GM19035 (cell line): ENCODE results near the gene HIGD2A.

Source experiments
- ATAC-seq: cut with Tn5 transposase; IDR thresholded peaks from one replicate; pipeline ENCODE4 v1.9.1; 2021; ENCODE audit not compliant: unreplicated experiment

The HIGD2A gene

DNA sequence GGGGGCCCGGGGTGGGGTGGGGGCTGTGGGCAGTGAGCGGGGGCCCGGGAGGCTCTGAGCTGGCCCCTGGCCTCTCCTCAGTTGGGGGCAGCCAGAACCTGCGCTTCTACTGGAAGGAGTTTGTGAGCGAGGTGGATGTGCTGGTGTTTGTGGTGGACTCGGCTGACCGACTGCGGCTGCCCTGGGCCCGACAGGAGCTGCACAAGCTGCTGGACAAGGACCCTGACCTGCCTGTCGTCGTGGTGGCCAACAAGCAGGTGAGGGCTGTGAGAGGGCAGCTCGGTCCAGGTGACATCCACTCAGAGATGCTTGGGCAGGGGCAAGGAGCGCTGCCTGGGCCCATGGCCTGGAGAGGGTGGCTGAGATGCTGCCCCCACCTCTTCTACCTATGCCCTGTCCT, 19.8 kb upstream of the HIGD2A start:
- no peak for ATAC-seq

GRCh38 chr5:176369934-176370711, 18.4 kb upstream of the HIGD2A start:
- no peak for ATAC-seq

DNA sequence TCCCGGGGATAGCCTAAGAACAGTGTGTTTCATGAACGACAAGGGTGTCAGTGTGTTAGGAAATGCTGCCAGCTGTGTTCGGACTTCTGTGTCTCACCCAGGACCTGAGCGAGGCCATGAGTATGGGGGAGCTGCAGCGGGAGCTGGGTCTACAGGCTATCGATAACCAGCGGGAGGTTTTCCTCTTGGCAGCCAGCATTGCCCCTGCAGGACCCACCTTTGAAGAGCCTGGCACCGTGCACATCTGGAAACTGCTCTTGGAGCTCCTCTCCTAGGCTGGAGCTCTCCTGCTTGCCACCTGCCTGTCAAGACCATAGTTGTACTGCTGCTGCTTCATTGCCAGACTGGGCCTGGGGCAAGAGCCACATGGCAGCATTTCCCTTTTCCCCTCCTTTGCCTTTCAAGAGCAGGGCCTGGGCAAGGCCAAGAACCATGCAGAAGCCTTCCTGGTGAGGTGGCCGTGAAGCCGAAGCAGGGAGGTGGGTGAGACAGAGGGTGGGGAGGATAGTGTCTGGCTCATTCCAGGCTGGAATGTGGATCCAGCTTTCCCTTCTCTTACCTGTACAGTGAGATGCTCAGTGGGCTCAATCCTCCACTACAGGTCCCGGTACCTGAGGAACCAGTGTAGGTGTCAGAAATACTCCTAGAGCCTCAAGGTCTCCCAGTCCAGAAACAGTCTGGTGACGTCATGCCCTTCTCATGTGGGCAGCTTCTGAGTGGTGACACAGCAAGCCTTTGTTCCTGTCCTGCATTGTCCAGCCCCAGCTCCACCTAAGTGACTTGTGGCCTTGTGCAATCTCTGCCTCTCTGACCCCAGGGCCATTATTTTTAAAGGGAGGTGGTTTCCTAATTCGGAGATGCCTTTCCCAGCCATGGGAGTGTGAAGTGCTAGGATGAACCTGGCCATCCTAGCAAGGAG, 16.7 kb upstream of the HIGD2A start:
- ATAC-seq: no peak

- no peak for ATAC-seq
Measured at GRCh38 chr5:176373100-176373818, 15.3 kb upstream of the HIGD2A start.

GRCh38 chr5:176379881-176380280, 8.7 kb upstream of the HIGD2A start:
- no peak for ATAC-seq

DNA sequence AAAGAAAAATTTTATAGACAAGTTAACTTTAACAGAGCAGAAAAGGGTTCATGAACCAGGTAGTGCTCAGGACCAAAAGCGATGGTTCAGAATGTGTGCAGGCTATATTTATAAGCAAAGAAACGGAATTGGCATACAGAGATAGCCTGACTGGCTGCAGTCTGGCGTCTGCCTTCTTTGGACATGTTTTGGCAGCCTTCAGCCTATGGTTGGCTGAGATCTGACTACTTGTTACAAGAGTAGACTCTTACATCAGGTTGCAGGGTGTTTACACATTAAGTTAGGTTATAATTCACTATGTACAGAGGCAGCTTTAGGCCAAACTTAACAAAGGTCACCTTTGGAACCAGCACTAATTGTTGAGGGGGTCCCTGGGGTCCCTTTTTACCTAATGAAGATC, 7.1 kb upstream of the HIGD2A start:
- ATAC-seq: no peak

DNA sequence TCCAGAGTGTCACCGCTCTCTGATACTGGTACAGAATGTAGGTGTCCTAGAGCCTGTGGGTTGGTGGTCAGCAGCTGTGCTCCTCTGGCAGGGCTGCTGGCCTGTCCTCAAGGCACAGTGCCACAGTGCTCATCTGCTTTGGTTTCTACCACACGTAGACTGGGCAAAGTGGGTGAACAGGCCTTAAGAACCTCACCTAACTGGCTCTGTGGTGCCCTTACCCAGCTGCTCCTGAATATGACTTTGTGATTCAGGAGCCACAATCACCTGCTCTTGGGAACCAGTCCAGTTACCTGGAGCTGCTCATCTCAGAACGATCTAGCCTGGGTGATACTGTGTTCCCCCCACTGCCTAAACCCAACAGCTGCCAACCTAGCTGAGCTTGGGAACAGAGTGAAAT, 6.6 kb upstream of the HIGD2A start:
- ATAC-seq: no peak

GRCh38 chr5:176382721-176383120, 5.8 kb upstream of the HIGD2A start:
- no peak for ATAC-seq

- no peak for ATAC-seq
Measured at GRCh38 chr5:176383248-176383905, 5.2 kb upstream of the HIGD2A start.

GRCh38 chr5:176383961-176384360, 4.6 kb upstream of the HIGD2A start:
- no peak for ATAC-seq

DNA sequence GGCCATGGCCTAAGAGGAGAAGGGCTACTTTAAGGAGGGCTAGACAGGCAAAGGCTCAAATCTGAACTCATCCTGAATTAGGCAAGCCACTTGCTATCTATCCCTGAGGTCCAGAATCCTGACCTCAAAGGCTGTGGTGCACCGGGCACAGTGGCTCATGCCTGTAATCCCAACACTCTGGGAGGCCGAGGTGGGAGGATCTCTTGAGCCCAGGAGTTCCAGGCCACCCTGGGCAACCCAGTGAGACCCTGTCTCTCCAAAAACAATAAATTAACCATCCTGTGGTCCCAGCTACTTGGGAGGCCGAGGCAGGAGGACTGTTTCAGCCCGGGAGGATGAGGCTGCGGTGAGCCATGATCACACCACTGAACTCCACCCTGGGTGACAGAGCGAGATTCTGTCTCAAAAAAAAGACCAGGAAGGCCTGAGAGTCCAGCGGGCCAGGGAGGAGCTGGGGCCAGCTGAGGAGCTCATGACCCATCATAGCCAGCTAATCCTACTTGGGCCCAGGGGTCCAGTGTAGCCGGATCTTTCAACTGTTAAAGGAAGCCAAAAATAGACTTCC, 4.1 kb upstream of the HIGD2A start:
- ATAC-seq: no peak

- ATAC-seq: no peak
Measured at GRCh38 chr5:176384991-176385390, 3.6 kb upstream of the HIGD2A start.

- no peak for ATAC-seq
Measured at GRCh38 chr5:176386491-176386890, 2.1 kb upstream of the HIGD2A start.

DNA sequence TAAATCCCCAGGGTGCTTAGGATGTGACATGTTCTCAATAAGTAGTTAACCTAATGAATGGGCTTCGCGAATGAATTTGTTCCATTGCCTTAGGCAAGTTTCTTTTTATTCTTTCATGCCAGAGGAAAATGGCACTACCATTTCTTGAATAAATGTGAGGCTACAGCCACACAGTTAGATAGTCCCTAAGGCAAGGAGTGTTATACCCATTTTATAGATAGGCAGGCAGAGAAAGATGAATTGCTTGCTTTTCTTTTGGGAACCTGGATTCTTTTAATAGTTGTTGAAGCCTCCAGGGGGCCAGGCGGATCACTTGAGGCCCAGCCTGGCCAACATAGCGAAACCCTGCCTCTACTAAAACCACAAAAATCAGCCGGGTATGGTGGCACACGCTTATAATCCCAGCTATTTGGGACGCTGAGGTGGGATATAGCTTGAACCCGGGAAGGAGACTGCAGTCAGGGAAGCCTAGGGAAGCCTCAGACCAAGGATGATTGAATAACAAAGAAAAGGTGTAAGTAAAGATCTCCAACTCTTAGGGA, 1.1 kb upstream of the HIGD2A start:
- ATAC-seq: no peak

DNA sequence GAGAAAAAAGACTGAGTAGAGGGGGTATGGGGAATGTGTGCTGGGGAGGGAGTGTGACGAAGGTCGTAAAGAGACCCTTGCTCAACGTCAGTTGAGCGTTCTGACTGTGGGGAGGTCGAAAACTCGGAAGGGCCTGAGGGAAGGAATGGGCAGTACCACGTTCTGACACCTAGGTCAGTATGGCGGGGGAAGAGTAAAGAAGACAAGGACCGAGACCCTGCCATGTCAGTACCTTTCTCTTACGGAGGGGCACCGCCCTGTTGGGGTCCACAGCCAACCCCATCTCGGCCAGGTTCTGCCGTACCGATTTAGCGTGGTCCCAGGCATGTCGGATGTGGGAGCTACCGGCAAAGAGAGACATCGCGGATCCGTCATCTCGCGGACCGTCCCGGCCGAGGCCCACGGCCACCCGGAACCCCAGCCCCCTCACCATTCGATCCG, 528 bp upstream of the HIGD2A start:
- peak; percentile 1 for ATAC-seq

- ATAC-seq: peak; percentile 33
Measured at GRCh38 chr5:176389135-176390123, 878 bp downstream of the HIGD2A start.

DNA sequence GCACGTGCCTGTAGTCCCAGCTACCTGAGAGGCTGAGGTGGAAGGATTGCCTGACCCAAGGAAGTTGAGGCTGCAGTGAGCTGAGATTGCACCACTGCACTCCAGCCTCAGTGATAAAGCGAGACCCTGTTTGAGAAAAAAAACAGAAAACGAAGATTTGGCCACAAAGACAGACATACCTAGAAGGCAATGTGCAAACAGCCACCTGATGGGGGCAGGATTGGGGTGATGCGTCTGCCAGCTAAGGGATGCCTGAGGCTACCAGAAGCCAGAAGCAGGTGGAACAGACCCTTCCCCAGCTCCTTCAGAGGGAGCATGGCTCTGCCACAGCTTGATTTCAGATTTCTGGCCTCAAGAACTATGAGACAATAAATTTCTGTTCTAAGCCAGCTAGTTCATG, 2.9 kb downstream of the HIGD2A start:
- no peak for ATAC-seq

DNA sequence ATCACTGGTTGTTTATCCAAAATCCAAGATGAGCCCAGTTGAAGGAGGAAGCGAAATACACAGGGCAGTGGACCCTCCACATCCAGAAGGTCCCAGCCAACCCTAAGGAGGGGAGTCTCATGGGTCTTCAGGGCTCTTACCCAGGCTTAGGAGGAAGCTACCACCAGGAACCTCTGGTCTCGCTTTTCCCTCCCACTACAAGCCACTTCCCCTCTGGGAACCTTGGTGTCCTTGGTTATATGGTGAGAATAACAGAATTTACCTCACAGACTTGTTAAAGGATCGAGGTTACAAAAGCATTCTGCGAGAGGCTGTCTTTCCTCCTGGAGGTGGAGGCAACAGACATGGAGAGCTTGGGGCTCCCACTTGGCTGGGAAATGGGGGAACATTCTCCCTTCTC, 3.4 kb downstream of the HIGD2A start:
- ATAC-seq: no peak

DNA sequence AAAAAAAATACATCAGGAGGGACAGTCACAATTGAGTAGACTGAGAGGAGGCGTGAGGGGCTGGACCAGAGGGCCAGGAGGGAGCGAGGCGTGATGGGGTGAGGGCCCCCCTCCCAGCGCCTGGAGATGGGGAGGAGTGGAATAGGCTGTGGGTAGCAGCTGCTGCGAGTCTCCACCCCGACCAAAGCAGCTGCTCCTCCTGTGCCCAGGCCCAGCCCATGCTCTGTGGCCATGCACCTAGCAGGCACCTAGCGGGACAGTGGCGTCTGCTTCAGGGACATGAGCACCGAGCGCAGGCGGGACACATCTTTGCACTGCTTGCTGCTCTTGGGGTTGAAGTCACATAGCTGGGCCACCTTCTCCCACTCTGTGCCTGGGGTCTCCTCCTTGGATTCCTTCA, 4.0 kb downstream of the HIGD2A start:
- no peak for ATAC-seq
